Measurements from ENCODE around the gene SARS1.

GRCh38 chr1:109237512-109237911 lies 23.8 kb downstream of the SARS1 start:
- TF ChIP-seq POLR2A (IDR thresholded peaks at IDR 0.05), result no peak
- TF ChIP-seq, protein P1, sequence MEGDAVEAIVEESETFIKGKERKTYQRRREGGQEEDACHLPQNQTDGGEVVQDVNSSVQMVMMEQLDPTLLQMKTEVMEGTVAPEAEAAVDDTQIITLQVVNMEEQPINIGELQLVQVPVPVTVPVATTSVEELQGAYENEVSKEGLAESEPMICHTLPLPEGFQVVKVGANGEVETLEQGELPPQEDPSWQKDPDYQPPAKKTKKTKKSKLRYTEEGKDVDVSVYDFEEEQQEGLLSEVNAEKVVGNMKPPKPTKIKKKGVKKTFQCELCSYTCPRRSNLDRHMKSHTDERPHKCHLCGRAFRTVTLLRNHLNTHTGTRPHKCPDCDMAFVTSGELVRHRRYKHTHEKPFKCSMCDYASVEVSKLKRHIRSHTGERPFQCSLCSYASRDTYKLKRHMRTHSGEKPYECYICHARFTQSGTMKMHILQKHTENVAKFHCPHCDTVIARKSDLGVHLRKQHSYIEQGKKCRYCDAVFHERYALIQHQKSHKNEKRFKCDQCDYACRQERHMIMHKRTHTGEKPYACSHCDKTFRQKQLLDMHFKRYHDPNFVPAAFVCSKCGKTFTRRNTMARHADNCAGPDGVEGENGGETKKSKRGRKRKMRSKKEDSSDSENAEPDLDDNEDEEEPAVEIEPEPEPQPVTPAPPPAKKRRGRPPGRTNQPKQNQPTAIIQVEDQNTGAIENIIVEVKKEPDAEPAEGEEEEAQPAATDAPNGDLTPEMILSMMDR (IDR thresholded peaks at IDR 0.05), result no peak
- TF ChIP-seq EP300 (IDR thresholded peaks at IDR 0.05), result no peak
